ENCODE results near the gene PARL. TPM values are rescaled to one million over a fixed set of nuclear protein-coding genes. Genes with fewer than 3 reads are reported as not detected.
"Not testable (repeated sequence)": the region's sequence is repeated elsewhere in the genome, so short reads cannot be mapped to it uniquely, and the experiment has no call there.

Gene PARL
- total RNA-seq, 2 experiments from 2014 or later = 47.6 to 49.0 TPM

GRCh38 chr3:183895774-183896173, 11.1 kb upstream of the PARL start:
- Mint-ChIP-seq H3K9me3 (no peaks in the 10 kb centered on the region), H3K27me3 (peaks cover 14% of the 10 kb centered on the region), H3K4me3 (no peak overlapping the region), H3K36me3 (ENCODE audit: low read depth) (no peaks in the 10 kb centered on the region), H3K4me1 (peaks cover 3% of the 10 kb centered on the region), H3K27ac (no peak overlapping the region)
- ChIA-PET POLR2A (interaction anchor here (0.9 kb wide), 1 partner anchor 10 kb away, joined by 5 read pairs; the partner anchor contains the start of gene PARL), CTCF (interaction anchor here (0.5 to 3.9 kb wide), 33 partner anchors 9 to 991 kb away, joined by 3 to 24 read pairs (median 4); partner anchors contain the start of genes ABCC5, EIF2B5 and PARL)
- no peak for DNase-seq

GRCh38 chr3:183895296-183895695, 10.6 kb upstream of the PARL start:
- no peak overlapping the region for H3K27ac Mint-ChIP-seq
- H3K9me3 Mint-ChIP-seq = no peaks in the 10 kb centered on the region
- DNase-seq = peak; percentile 40
- peaks cover 3% of the 10 kb centered on the region for H3K4me1 Mint-ChIP-seq
- peaks cover 12% of the 10 kb centered on the region for H3K27me3 Mint-ChIP-seq
- no peaks in the 10 kb centered on the region for H3K36me3 Mint-ChIP-seq (ENCODE audit: low read depth)
- CTCF ChIA-PET = interaction anchor here (0.5 to 3.9 kb wide), 32 partner anchors 9 to 990 kb away, joined by 3 to 24 read pairs (median 4); partner anchors contain the start of genes ABCC5, EIF2B5 and PARL
- POLR2A ChIA-PET = interaction anchor here (0.9 kb wide), 1 partner anchor 10 kb away, joined by 5 read pairs; the partner anchor contains the start of gene PARL
- no peak overlapping the region for H3K4me3 Mint-ChIP-seq

- Mint-ChIP-seq H3K27ac (no peak overlapping the region), H3K27me3 (peaks cover 8% of the 10 kb centered on the region), H3K4me1 (peaks cover 3% of the 10 kb centered on the region), H3K36me3 (ENCODE audit: low read depth) (no peaks in the 10 kb centered on the region), H3K4me3 (no peak overlapping the region), H3K9me3 (no peaks in the 10 kb centered on the region)
- CTCF ChIA-PET = interaction anchor here (0.8 to 1.7 kb wide), 3 partner anchors 125 to 396 kb away, joined by 4 read pairs; partner anchors contain the start of gene ABCC5
- DNase-seq = no peak
- POLR2A ChIA-PET = interaction anchor here (0.9 kb wide), 1 partner anchor 16 kb away, joined by 3 read pairs; no protein-coding TSS in a partner anchor
Observed at GRCh38 chr3:183892610-183893214, 8.0 kb upstream of the PARL start.

- peaks cover 30% of the 10 kb centered on the region for H3K4me1 Mint-ChIP-seq
- H3K9me3 Mint-ChIP-seq = no peaks in the 10 kb centered on the region
- H3K27me3 Mint-ChIP-seq = peaks cover 3% of the 10 kb centered on the region
- H3K4me3 Mint-ChIP-seq = peak overlapping the region; percentile 35
- H3K27ac Mint-ChIP-seq = no peak overlapping the region
- no peak for DNase-seq
- ChIA-PET POLR2A (interaction anchor here (1.3 to 1.9 kb wide), 3 partner anchors 10 to 375 kb away, joined by 4 to 5 read pairs (median 5); partner anchors contain the start of gene EIF2B5), CTCF (interaction anchor here (1.1 to 2.9 kb wide), 10 partner anchors 10 to 417 kb away, joined by 3 to 24 read pairs (median 6); partner anchors contain the start of genes ABCC5 and EEF1AKMT4)
- no peaks in the 10 kb centered on the region for H3K36me3 Mint-ChIP-seq (ENCODE audit: low read depth)
Observed at GRCh38 chr3:183885766-183886165, 1.1 kb upstream of the PARL start.

- POLR2A ChIA-PET = interaction anchor here (0.8 to 1.7 kb wide), 12 partner anchors 9 to 598 kb away, joined by 3 to 9 read pairs (median 4); partner anchors contain the start of genes ABCC5, EIF2B5, KLHL24 and MCF2L2
- H3K27ac Mint-ChIP-seq = peak overlapping the region; percentile 74
- CTCF ChIA-PET = interaction anchor here (0.6 to 2.9 kb wide), 36 partner anchors 8 to 493 kb away, joined by 3 to 24 read pairs (median 4); partner anchors contain the start of genes ABCC5, EEF1AKMT4, KLHL24 and MAP6D1
- peaks cover 31% of the 10 kb centered on the region for H3K4me1 Mint-ChIP-seq
- H3K27me3 Mint-ChIP-seq = no peaks in the 10 kb centered on the region
- H3K36me3 Mint-ChIP-seq (ENCODE audit: low read depth) = peaks cover under 1% of the 10 kb centered on the region
- DNase-seq = no peak
- H3K4me3 Mint-ChIP-seq = peak overlapping the region; percentile 93
- no peaks in the 10 kb centered on the region for H3K9me3 Mint-ChIP-seq
Observed at GRCh38 chr3:183884097-183884426, 618 bp downstream of the PARL start.

GRCh38 chr3:183883291-183884096, 1.2 kb downstream of the PARL start:
- no peak for DNase-seq
- ChIA-PET POLR2A (interaction anchor here (0.8 to 1.7 kb wide), 6 partner anchors 9 to 498 kb away, joined by 3 to 9 read pairs (median 5); partner anchors contain the start of genes ABCC5 and EIF2B5), CTCF (interaction anchor here (0.7 to 2.9 kb wide), 18 partner anchors 9 to 492 kb away, joined by 3 to 24 read pairs (median 5); partner anchors contain the start of genes ABCC5, EEF1AKMT4 and MAP6D1)
- H3K4me3 Mint-ChIP-seq = peak overlapping the region; percentile 93
- no peaks in the 10 kb centered on the region for H3K9me3 Mint-ChIP-seq
- peaks cover 6% of the 10 kb centered on the region for H3K36me3 Mint-ChIP-seq (ENCODE audit: low read depth)
- no peaks in the 10 kb centered on the region for H3K27me3 Mint-ChIP-seq
- peak overlapping the region; percentile 74 for H3K27ac Mint-ChIP-seq
- peaks cover 34% of the 10 kb centered on the region for H3K4me1 Mint-ChIP-seq

- H3K27ac Mint-ChIP-seq = no peak overlapping the region
- H3K4me3 Mint-ChIP-seq = no peak overlapping the region
- no peaks in the 10 kb centered on the region for H3K9me3 Mint-ChIP-seq
- H3K4me1 Mint-ChIP-seq = peaks cover 36% of the 10 kb centered on the region
- ChIA-PET POLR2A (no interaction called here), CTCF (interaction anchor here (0.6 kb wide), 1 partner anchor 15 kb away, joined by 3 read pairs; no protein-coding TSS in a partner anchor)
- no peak for DNase-seq
- H3K27me3 Mint-ChIP-seq = no peaks in the 10 kb centered on the region
- peaks cover 19% of the 10 kb centered on the region for H3K36me3 Mint-ChIP-seq (ENCODE audit: low read depth)
Observed at GRCh38 chr3:183880121-183880520, 4.6 kb downstream of the PARL start.

GRCh38 chr3:183879243-183879642, 5.4 kb downstream of the PARL start:
- no peaks in the 10 kb centered on the region for H3K9me3 Mint-ChIP-seq
- peaks cover 19% of the 10 kb centered on the region for H3K36me3 Mint-ChIP-seq (ENCODE audit: low read depth)
- CTCF ChIA-PET = interaction anchor here (0.6 to 0.7 kb wide), 2 partner anchors 16 to 48 kb away, joined by 3 read pairs; no protein-coding TSS in a partner anchor
- no peak overlapping the region for H3K4me3 Mint-ChIP-seq
- no peaks in the 10 kb centered on the region for H3K27me3 Mint-ChIP-seq
- no peak overlapping the region for H3K27ac Mint-ChIP-seq
- peaks cover 30% of the 10 kb centered on the region for H3K4me1 Mint-ChIP-seq
- POLR2A ChIA-PET = no interaction called here
- no peak for DNase-seq

- H3K27ac Mint-ChIP-seq = no peak overlapping the region
- POLR2A ChIA-PET = no interaction called here
- CTCF ChIA-PET = no interaction called here
Observed at GRCh38 chr3:183878071-183878470, 6.6 kb downstream of the PARL start.

GRCh38 chr3:183877227-183877626, 7.5 kb downstream of the PARL start:
- peaks cover 19% of the 10 kb centered on the region for H3K36me3 Mint-ChIP-seq (ENCODE audit: low read depth)
- H3K27me3 Mint-ChIP-seq, H3K27ac Mint-ChIP-seq, CTCF ChIA-PET, H3K9me3 Mint-ChIP-seq, H3K4me3 Mint-ChIP-seq, DNase-seq: not testable (repeated sequence)
- H3K4me1 Mint-ChIP-seq = peaks cover 11% of the 10 kb centered on the region
- POLR2A ChIA-PET = interaction anchor here (1.2 kb wide), 1 partner anchor 16 kb away, joined by 3 read pairs; no protein-coding TSS in a partner anchor

More at GRCh38 chr3:183878071-183878470, 6.6 kb downstream of the PARL start:
- H3K4me1 Mint-ChIP-seq = peaks cover 19% of the 10 kb centered on the region
- no peaks in the 10 kb centered on the region for H3K27me3 Mint-ChIP-seq
- peaks cover 19% of the 10 kb centered on the region for H3K36me3 Mint-ChIP-seq (ENCODE audit: low read depth)
- no peaks in the 10 kb centered on the region for H3K9me3 Mint-ChIP-seq
- H3K4me3 Mint-ChIP-seq = no peak overlapping the region
- DNase-seq = no peak

GRCh38 chr3:183875411-183875810, 9.3 kb downstream of the PARL start:
- ChIA-PET POLR2A (interaction anchor here (1.7 kb wide), 1 partner anchor 9 kb away, joined by 6 read pairs; the partner anchor contains the start of gene PARL), CTCF (interaction anchor here (0.7 to 1.8 kb wide), 5 partner anchors 9 to 1374 kb away, joined by 3 to 7 read pairs (median 4); partner anchors contain the start of gene PARL)
- no peak overlapping the region for H3K4me3 Mint-ChIP-seq

GRCh38 chr3:183873914-183874313, 10.8 kb downstream of the PARL start:
- DNase-seq = no peak
- peaks cover 16% of the 10 kb centered on the region for H3K36me3 Mint-ChIP-seq (ENCODE audit: low read depth)
- POLR2A ChIA-PET = interaction anchor here (1.7 kb wide), 1 partner anchor 10 kb away, joined by 6 read pairs; the partner anchor contains the start of gene PARL
- no peak overlapping the region for H3K27ac Mint-ChIP-seq
- H3K9me3 Mint-ChIP-seq = no peaks in the 10 kb centered on the region
- no peaks in the 10 kb centered on the region for H3K27me3 Mint-ChIP-seq
- CTCF ChIA-PET = interaction anchor here (0.7 kb wide), 2 partner anchors 10 to 11 kb away, joined by 3 to 4 read pairs; partner anchors contain the start of gene PARL
- H3K4me1 Mint-ChIP-seq = peaks cover 18% of the 10 kb centered on the region
- H3K4me3 Mint-ChIP-seq = no peak overlapping the region

More at GRCh38 chr3:183875411-183875810, 9.3 kb downstream of the PARL start:
- Mint-ChIP-seq H3K36me3 (ENCODE audit: low read depth) (peaks cover 19% of the 10 kb centered on the region), H3K9me3 (no peaks in the 10 kb centered on the region), H3K27ac (no peak overlapping the region), H3K27me3 (no peaks in the 10 kb centered on the region), H3K4me1 (peaks cover 19% of the 10 kb centered on the region)
- DNase-seq = no peak

All from activated CD4-positive, alpha-beta memory T cell treated with anti-CD3 and anti-CD28 coated beads, Interleukin-2, amount 10 ng/mL, durations not matched to agents 7 days and 5 days (primary cell).